MG63 (cell line): ENCODE results near the gene CDH23. TPM values are rescaled to one million over a fixed set of nuclear protein-coding genes. Genes with fewer than 3 reads are reported as not detected.
"Not testable (repeated sequence)": the region's sequence is repeated elsewhere in the genome, so short reads cannot be mapped to it uniquely, and the experiment has no call there.

ENCODE experiments used
- DNase-seq: peaks from one replicate; pipeline ENCODE4 v3.0.0-alpha.2; 2020
- H3K27me3 ChIP-seq: fragments of 250-450 bp; sonication (Bioruptor Pico); 2 replicates; pipeline ENCODE4 v1.5.1; 2020; ENCODE audit warnings: mild to moderate bottlenecking, moderate library complexity
- H3K36me3 ChIP-seq: fragments of 250-450 bp; sonication (Bioruptor Pico); 2 replicates; pipeline ENCODE4 v1.5.1; 2020; ENCODE audit warnings: mild to moderate bottlenecking, moderate library complexity
- H3K4me3 ChIP-seq: fragments of 250-450 bp; sonication (Bioruptor Pico); 2 replicates; pipeline ENCODE4 v1.5.1; 2020; ENCODE audit warnings: mild to moderate bottlenecking, moderate library complexity
- H3K9me3 ChIP-seq: fragments of 250-450 bp; sonication (Bioruptor Pico); 2 replicates; pipeline ENCODE4 v1.5.1; 2020; ENCODE audit warnings: mild to moderate bottlenecking, moderate library complexity
- total RNA-seq: library from RNA; depleted of rRNA; stranded (reverse); fragments of >200 nt; shearing (Covaris generic); gene quantifications from 2 replicates; pipeline ENCODE4 v1.2.3, GENCODE V29; 2014; ENCODE audit warnings: low replicate concordance; rRNA removed

CDH23 gene
- total RNA-seq = 0.07 TPM in 1 of 2 replicates, not detected in the other

GRCh38 chr10:71396711-71397295 lies at the start of gene CDH23:
Gene CDH23, plus strand, starts transcription at chr10:71396920. Its CDS starts 42,912 bp downstream, at chr10:71439832.
- H3K27me3 ChIP-seq = peaks cover 25% of the 10 kb centered on the region
- no peaks in the 10 kb centered on the region for H3K36me3 ChIP-seq
- DNase-seq = peak; percentile 33
- H3K4me3 ChIP-seq = peak within 1 kb of the TSS; percentile 30
- no peaks in the 10 kb centered on the region for H3K9me3 ChIP-seq

- H3K36me3 ChIP-seq = no peaks in the 10 kb centered on the region
- H3K9me3 ChIP-seq = no peaks in the 10 kb centered on the region
- no peak for DNase-seq
- no peaks in the 10 kb centered on the region for H3K27me3 ChIP-seq
- H3K4me3 ChIP-seq = no peak overlapping the region
Measured at GRCh38 chr10:71347587-71348395, 48.9 kb upstream of the CDH23 start.

GRCh38 chr10:71348850-71349249 lies 47.9 kb upstream of the CDH23 start:
- no peaks in the 10 kb centered on the region for H3K36me3 ChIP-seq
- no peaks in the 10 kb centered on the region for H3K9me3 ChIP-seq
- no peak overlapping the region for H3K4me3 ChIP-seq
- H3K27me3 ChIP-seq = no peaks in the 10 kb centered on the region
- no peak for DNase-seq

GRCh38 chr10:71349406-71349805 lies 47.3 kb upstream of the CDH23 start:
- no peak for DNase-seq
- Histone ChIP-seq H3K4me3 (no peak overlapping the region), H3K36me3 (no peaks in the 10 kb centered on the region), H3K27me3 (no peaks in the 10 kb centered on the region), H3K9me3 (no peaks in the 10 kb centered on the region)

- Histone ChIP-seq H3K36me3 (no peaks in the 10 kb centered on the region), H3K9me3 (no peaks in the 10 kb centered on the region), H3K4me3 (no peak overlapping the region), H3K27me3 (no peaks in the 10 kb centered on the region)
- DNase-seq = no peak
Measured at GRCh38 chr10:71351087-71351486, 45.6 kb upstream of the CDH23 start.

- Histone ChIP-seq H3K27me3 (no peaks in the 10 kb centered on the region), H3K9me3 (no peaks in the 10 kb centered on the region), H3K36me3 (no peaks in the 10 kb centered on the region), H3K4me3 (no peak overlapping the region)
- no peak for DNase-seq
Measured at GRCh38 chr10:71351628-71352319, 44.9 kb upstream of the CDH23 start.

- H3K9me3 ChIP-seq = no peaks in the 10 kb centered on the region
- no peak for DNase-seq
- H3K36me3 ChIP-seq = no peaks in the 10 kb centered on the region
- no peak overlapping the region for H3K4me3 ChIP-seq
- H3K27me3 ChIP-seq = no peaks in the 10 kb centered on the region
Measured at GRCh38 chr10:71353639-71354038, 43.1 kb upstream of the CDH23 start.

- no peaks in the 10 kb centered on the region for H3K9me3 ChIP-seq
- no peaks in the 10 kb centered on the region for H3K36me3 ChIP-seq
- DNase-seq = no peak
- no peaks in the 10 kb centered on the region for H3K27me3 ChIP-seq
- no peak overlapping the region for H3K4me3 ChIP-seq
Measured at GRCh38 chr10:71354776-71355175, 41.9 kb upstream of the CDH23 start.

- H3K4me3 ChIP-seq = no peak overlapping the region
- H3K9me3 ChIP-seq = no peaks in the 10 kb centered on the region
- no peaks in the 10 kb centered on the region for H3K27me3 ChIP-seq
- H3K36me3 ChIP-seq = no peaks in the 10 kb centered on the region
- no peak for DNase-seq
Measured at GRCh38 chr10:71355886-71356285, 40.8 kb upstream of the CDH23 start.

- no peak for DNase-seq
- H3K9me3 ChIP-seq = no peaks in the 10 kb centered on the region
- no peaks in the 10 kb centered on the region for H3K27me3 ChIP-seq
- no peak overlapping the region for H3K4me3 ChIP-seq
- no peaks in the 10 kb centered on the region for H3K36me3 ChIP-seq
Measured at GRCh38 chr10:71357792-71358265, 38.9 kb upstream of the CDH23 start.

GRCh38 chr10:71358277-71358676 lies 38.4 kb upstream of the CDH23 start:
- H3K27me3 ChIP-seq = no peaks in the 10 kb centered on the region
- DNase-seq = no peak
- H3K4me3 ChIP-seq = no peak overlapping the region
- no peaks in the 10 kb centered on the region for H3K36me3 ChIP-seq
- H3K9me3 ChIP-seq = no peaks in the 10 kb centered on the region

GRCh38 chr10:71358906-71359305 lies 37.8 kb upstream of the CDH23 start:
- not testable (repeated sequence) for DNase-seq, H3K36me3 ChIP-seq, H3K9me3 ChIP-seq, H3K27me3 ChIP-seq, H3K4me3 ChIP-seq

- Histone ChIP-seq H3K4me3 (no peak overlapping the region), H3K36me3 (no peaks in the 10 kb centered on the region), H3K27me3 (no peaks in the 10 kb centered on the region), H3K9me3 (no peaks in the 10 kb centered on the region)
- DNase-seq = no peak
Measured at GRCh38 chr10:71359364-71360046, 37.2 kb upstream of the CDH23 start.

GRCh38 chr10:71360735-71361134 lies 36.0 kb upstream of the CDH23 start:
- no peaks in the 10 kb centered on the region for H3K27me3 ChIP-seq

GRCh38 chr10:71361581-71361980 lies 35.1 kb upstream of the CDH23 start:
- Histone ChIP-seq H3K36me3 (no peaks in the 10 kb centered on the region), H3K27me3 (no peaks in the 10 kb centered on the region), H3K9me3 (no peaks in the 10 kb centered on the region), H3K4me3 (no peak overlapping the region)
- DNase-seq = no peak

More at GRCh38 chr10:71360735-71361134, 36.0 kb upstream of the CDH23 start:
- no peaks in the 10 kb centered on the region for H3K36me3 ChIP-seq
- no peak for DNase-seq
- no peaks in the 10 kb centered on the region for H3K9me3 ChIP-seq
- H3K4me3 ChIP-seq = no peak overlapping the region

- no peaks in the 10 kb centered on the region for H3K9me3 ChIP-seq
- H3K4me3 ChIP-seq = no peak overlapping the region
- H3K36me3 ChIP-seq = no peaks in the 10 kb centered on the region
- no peaks in the 10 kb centered on the region for H3K27me3 ChIP-seq
- DNase-seq = no peak
Measured at GRCh38 chr10:71362141-71362540, 34.6 kb upstream of the CDH23 start.

GRCh38 chr10:71363936-71364335 lies 32.8 kb upstream of the CDH23 start:
- Histone ChIP-seq H3K36me3 (no peaks in the 10 kb centered on the region), H3K9me3 (no peaks in the 10 kb centered on the region), H3K4me3 (no peak overlapping the region), H3K27me3 (no peaks in the 10 kb centered on the region)
- no peak for DNase-seq
